ENCODE measurements around the gene SLC4A7.

- TF ChIP-seq EZH2 (IDR thresholded peaks at IDR 0.05; ENCODE audit: insufficient read depth, poor library complexity, severe bottlenecking) (no peak), EZH2phosphoT487 (IDR thresholded peaks at IDR 0.05; ENCODE audit: insufficient read depth, low read depth) (no peak)
Measured at GRCh38 chr3:27501759-27502158, 17.6 kb upstream of the SLC4A7 start.
